Measurements from ENCODE around the gene AHNAK2. TPM values are rescaled to one million over a fixed set of nuclear protein-coding genes. Genes with fewer than 3 reads are reported as not detected.
A peak's percentile ranks its signal among the peaks of the same experiment; 100 is the strongest.

AHNAK2 gene
- total and polyA plus RNA-seq, 2 of the 13 experiments (the other 11 are each of a cell fraction or from before 2014, with no cell fraction given), result 0.11 to 0.18 TPM

GRCh38 chr14:104986487-104987164 is 8.5 kb upstream of the AHNAK2 start:
- TF ChIP-seq ZNF280D (CRISPR knock-in tag; IDR thresholded peaks at IDR 0.05) (no peak), ZNF207 (IDR thresholded peaks at IDR 0.05; ENCODE audit: borderline replicate concordance) (no peak), NFRKB (IDR thresholded peaks at IDR 0.05) (no peak), FLYWCH1 (CRISPR knock-in tag; IDR thresholded peaks at IDR 0.05) (no peak), ZNF577 (CRISPR knock-in tag; IDR thresholded peaks at IDR 0.05; ENCODE audit: borderline replicate concordance, low read depth) (no peak), ZNF615 (CRISPR knock-in tag; IDR thresholded peaks at IDR 0.05; ENCODE audit: borderline replicate concordance) (no peak), JARID2 (CRISPR knock-in tag; IDR thresholded peaks at IDR 0.05; ENCODE audit: insufficient replicate concordance) (no peak), MED8 (CRISPR knock-in tag; IDR thresholded peaks at IDR 0.05; ENCODE audit: insufficient replicate concordance) (peak; percentile 21)
- peaks cover 31% of the 10 kb centered on the region for H3K4me1 ChIP-seq (ENCODE audit: insufficient read depth, low read length)
- peak overlapping the region; percentile 59; the same call in 1 of the 2 replicates for H3K9ac ChIP-seq (ENCODE audit: insufficient read depth, low read depth, low read length)
- CTCF ChIA-PET (ENCODE audit: low intra/inter-chr PET ratio, low total read pairs), result no interaction called here
- H2AFZ ChIP-seq (ENCODE audit: low read length), result no peak overlapping the region
- H3K27ac ChIP-seq (ENCODE audit: extremely low read length, insufficient read depth, low read length), result no peak overlapping the region
- H4K20me1 ChIP-seq (ENCODE audit: insufficient read depth, low read length), result no peaks in the 10 kb centered on the region
- no peaks in the 10 kb centered on the region for H3K79me2 ChIP-seq (ENCODE audit: insufficient read depth, low read length)
- POLR2A ChIA-PET, result no interaction called here
- H3K27me3 ChIP-seq (ENCODE audit: control insufficient read depth in 1 of 2, insufficient read depth in 2 of 2, low read length in 2 of 2), result peaks cover 12 to 33% of the 10 kb centered on the region in 2 experiments; a peak in 3 of 5 replicates
- FAIRE-seq, result no peak
- H3K36me3 ChIP-seq (replicated peaks in 1 of 2; ENCODE audit: control insufficient read depth in 1 of 2, insufficient read depth in 2 of 2, low read length in 2 of 2), result no peaks in the 10 kb centered on the region
- WGBS (ENCODE audit: low lambda C conversion rate), result 43% methylated on average over 9 of the region's 19 CpGs
- H3K9me3 ChIP-seq (ENCODE audit: low read length), result no peaks in the 10 kb centered on the region
- in situ Hi-C loops (cut with HindIII; ENCODE audit: extremely low pct_ligation_motif_present, low pct_unique_long_range_greater_than_20kb) (no loop called here), intact Hi-C loops (cut with micrococcal nuclease; ENCODE audit: unreplicated experiment) (no loop called here)
- no TSS peak for BruUV-seq (replicated peaks)
- H3K4me3 ChIP-seq (replicated peaks in 1 of 3; ENCODE audit: insufficient read depth in 1 of 3, low read depth in 2 of 3, low read length in 3 of 3), result peak overlapping the region; percentile 62 to 83 (median 79); a peak in 5 of 6 replicates
- H3K4me2 ChIP-seq (ENCODE audit: low read depth, low read length), result peak overlapping the region; percentile 92
- DNase-seq (ENCODE audit: low spot score), result no peak
- peak; percentile 3; the same call in 2 of the 3 replicates for ATAC-seq
